Measurements from ENCODE around the gene ABHD2.
"Not testable (repeated sequence)": the region's sequence is repeated elsewhere in the genome, so short reads cannot be mapped to it uniquely, and the experiment has no call there.

Gene ABHD2

DNA sequence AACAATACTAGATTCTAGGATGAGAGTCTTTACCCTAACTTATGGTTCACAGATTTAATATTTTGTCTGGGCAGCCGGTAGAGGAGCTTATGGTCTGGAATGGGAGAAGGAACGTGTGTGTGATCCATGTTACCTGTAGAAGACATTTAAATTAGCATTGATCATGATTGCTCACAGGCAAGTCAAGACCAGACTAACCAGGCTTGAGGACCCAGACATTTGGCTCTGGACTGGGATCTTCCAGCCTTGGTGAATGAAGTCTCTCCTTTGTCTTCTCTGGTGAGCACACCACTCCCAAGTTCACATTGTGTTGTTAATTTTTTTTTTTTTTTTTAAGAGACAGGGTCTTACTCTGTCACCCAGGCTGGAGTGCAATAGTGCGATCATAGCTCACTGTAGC is 11.7 kb downstream of the ABHD2 start:
- no peak for DNase-seq

- no peak for DNase-seq
These were observed 13.3 kb downstream of the ABHD2 start for GRCh38 chr15:89101302-89102193.

GRCh38 chr15:89103481-89104171 is 15.4 kb downstream of the ABHD2 start:
- no peak for DNase-seq

GRCh38 chr15:89104172-89104564 is 15.9 kb downstream of the ABHD2 start:
- DNase-seq = no peak

GRCh38 chr15:89105147-89105546 is 16.9 kb downstream of the ABHD2 start:
- no peak for DNase-seq

DNA sequence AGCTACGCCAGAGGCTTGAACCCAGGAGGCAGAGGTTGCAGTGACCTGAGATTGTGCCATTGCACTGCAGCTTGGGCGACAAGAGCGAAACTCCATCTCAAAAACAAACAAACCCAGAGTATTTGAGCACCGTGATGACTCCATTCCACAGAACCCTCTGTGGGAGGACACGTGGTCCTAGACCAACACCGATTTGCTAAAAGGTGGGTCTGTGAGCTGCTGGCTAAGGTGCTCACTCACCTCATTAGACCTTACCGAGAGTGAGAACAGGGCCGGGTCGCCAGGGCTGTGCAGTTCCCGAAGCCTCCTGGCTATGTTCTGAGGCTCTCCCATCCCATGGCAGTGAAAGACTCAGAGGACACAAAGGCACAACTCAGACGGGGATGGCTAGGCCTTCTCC is 17.9 kb downstream of the ABHD2 start:
- no peak for DNase-seq

- no peak for DNase-seq
These were observed 19.7 kb downstream of the ABHD2 start for GRCh38 chr15:89107984-89108383.

GRCh38 chr15:89108835-89109234 is 20.6 kb downstream of the ABHD2 start:
- no peak for DNase-seq

GRCh38 chr15:89109238-89109637 is 21.0 kb downstream of the ABHD2 start:
- DNase-seq = no peak

DNA sequence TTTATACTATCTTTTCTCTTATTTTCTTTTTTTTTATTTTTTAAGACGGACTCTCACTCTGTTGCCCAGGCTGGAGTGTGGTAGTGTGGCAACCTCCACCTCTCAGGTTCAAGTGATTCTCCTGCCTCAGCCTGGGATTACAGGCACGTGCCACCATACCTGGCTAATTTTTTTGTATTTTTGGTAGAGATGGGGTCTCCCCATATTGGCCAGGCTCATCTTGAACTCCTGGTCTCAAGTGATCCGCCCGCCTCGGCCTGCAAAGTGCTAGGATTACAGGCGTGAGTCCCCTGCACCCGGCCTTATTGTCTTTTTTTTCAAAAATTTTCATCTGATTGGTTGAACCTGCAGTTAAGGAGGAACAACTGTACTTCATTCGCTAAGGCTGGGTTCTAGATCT is 21.8 kb downstream of the ABHD2 start:
- DNase-seq = no peak

GRCh38 chr15:89111352-89111751 is 23.1 kb downstream of the ABHD2 start:
- DNase-seq = no peak

DNA sequence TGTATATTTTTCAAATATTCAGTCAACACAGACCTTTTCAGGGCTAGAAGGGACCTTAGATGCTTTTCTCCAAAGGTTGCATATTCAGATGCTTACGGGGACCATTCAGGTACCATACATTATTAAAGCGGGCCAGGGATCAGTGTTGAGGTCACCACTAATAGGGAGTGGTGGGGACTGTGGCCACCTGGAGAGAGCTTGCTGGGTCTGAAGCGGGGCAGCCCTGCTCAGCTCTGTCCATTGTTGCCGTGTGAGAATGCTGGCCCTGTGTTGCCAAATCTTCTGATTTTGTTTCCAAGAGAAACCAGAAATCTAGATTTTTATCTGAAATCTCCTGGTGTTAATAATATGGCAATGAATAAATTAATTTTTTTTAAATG is 23.7 kb downstream of the ABHD2 start:
- no peak for DNase-seq

- no peak for DNase-seq
These were observed 24.2 kb downstream of the ABHD2 start for GRCh38 chr15:89112341-89112971.

DNA sequence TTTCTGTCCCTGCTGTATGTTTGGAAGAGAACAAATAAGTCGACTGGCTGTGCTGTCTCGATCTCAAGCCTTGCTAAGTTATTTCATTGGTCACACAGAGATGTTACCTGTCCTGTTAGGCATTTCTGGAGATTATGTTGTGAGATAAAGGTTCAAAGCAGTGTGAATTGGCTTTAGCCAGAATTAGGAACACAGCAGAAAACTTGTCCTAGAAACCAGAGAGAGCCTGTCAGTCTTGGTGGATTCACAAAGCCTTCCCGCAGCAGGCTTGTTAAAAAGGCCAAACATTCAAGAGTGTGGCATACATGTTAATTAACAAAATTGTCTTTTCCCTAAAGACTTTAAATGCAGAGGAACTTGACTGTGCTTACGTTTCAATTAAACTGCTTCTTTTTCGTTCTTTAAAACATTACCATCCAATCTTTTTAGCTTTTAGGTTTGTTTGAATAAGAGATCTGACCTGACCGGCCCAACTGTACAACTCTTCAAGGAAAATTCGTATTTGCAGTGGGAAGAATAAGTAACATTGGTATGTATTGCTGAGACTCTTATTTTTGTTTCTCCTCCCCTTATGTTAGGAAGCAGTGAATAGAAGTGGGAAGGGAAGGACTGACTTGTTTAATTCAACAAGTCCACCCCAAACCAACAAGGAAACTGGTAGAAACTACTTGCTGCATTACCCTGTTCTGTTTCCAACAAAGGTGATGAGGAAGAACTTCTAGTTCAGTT is 25.2 kb downstream of the ABHD2 start:
- no peak for DNase-seq

DNA sequence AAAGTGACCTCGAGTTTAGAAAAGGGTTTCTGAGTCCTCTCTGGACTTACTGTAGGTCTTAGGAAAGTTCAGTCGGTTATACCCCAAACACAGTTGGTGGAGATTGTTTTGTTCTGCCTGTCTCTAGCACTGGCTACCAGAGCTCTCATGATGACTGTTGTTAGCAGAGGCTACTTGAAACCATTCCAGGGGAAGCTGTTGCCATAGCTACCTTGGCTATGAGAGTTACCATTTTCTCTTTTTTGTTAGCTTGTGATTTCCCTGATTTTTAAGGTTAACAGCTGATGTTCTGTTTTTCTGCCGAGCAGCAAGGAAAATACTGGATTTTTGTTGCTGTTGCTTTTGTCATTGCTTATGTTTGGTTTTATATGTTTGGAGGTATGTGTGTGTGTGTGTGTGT is 26.7 kb downstream of the ABHD2 start:
- DNase-seq = peak in 1 of 2 experiments; percentile 27

- DNase-seq = no peak
These were observed 27.3 kb downstream of the ABHD2 start for GRCh38 chr15:89115547-89115946.

- DNase-seq = no peak
These were observed 28.1 kb downstream of the ABHD2 start for GRCh38 chr15:89116404-89116803.

- no peak for DNase-seq
These were observed 29.5 kb downstream of the ABHD2 start for GRCh38 chr15:89117790-89118189.

GRCh38 chr15:89118481-89118989 is 30.3 kb downstream of the ABHD2 start:
- no peak for DNase-seq

GRCh38 chr15:89119489-89120478 is 31.5 kb downstream of the ABHD2 start:
- DNase-seq = no peak

- DNase-seq = not testable (repeated sequence)
These were observed 32.3 kb downstream of the ABHD2 start for GRCh38 chr15:89120479-89121000.
